Natural killer cell (primary cell): ENCODE measurements around the gene JAZF1. TPM values are rescaled to one million over a fixed set of nuclear protein-coding genes. Genes with fewer than 3 reads are reported as not detected.

Experiments
- ATAC-seq, 3 donors: fragments of 150-1000 bp in 2 of 3; fragments of 200-7000 bp in 1 of 3; cut with Tn5 transposase; 1 replicate in 1 of 3; 2 replicates in 2 of 3; pipeline ENCODE4 v1.10.0; 2021; ENCODE audit warnings: mild to moderate bottlenecking in 2 of 3, moderate library complexity in 2 of 3
- DNase-seq, 2 donors: peaks; one replicate each; pipeline versions ENCODE4 v3.0.0 to v3.0.0-alpha.2; 2013 to 2021; ENCODE audit warnings: mixed read lengths in 1 of 2
- H3K27ac ChIP-seq: one replicate; pipeline ENCODE4 v1.5.1; 2013; ENCODE audit warnings: mild to moderate bottlenecking, low read length
- H3K27me3 ChIP-seq: one replicate; pipeline ENCODE4 v1.6.1; 2013; ENCODE audit warnings: low read length; ENCODE audit not compliant: control insufficient read depth, insufficient read depth
- H3K36me3 ChIP-seq: one replicate; pipeline ENCODE4 v1.6.1; 2013; ENCODE audit warnings: low read length; ENCODE audit not compliant: control insufficient read depth, insufficient read depth
- H3K4me1 ChIP-seq: one replicate; pipeline ENCODE4 v1.6.1; 2013; ENCODE audit warnings: low read length; ENCODE audit not compliant: control insufficient read depth, insufficient read depth
- H3K4me3 ChIP-seq: one replicate; pipeline ENCODE4 v1.5.1; 2013; ENCODE audit warnings: low read length
- H3K9me3 ChIP-seq: one replicate; pipeline ENCODE4 v1.6.1; 2013; ENCODE audit warnings: low read length; ENCODE audit not compliant: control insufficient read depth, insufficient read depth
- H3K27ac Mint-ChIP-seq, 2 donors: one replicate each; pipeline ENCODE4 v1.8.0; 2022; ENCODE audit warnings: mild to moderate bottlenecking in 2 of 2, mixed read lengths in 2 of 2, moderate library complexity in 1 of 2
- H3K27me3 Mint-ChIP-seq, 2 donors: one replicate each; pipeline ENCODE4 v1.8.0; 2022; ENCODE audit warnings: low read depth in 2 of 2, mixed read lengths in 2 of 2
- H3K36me3 Mint-ChIP-seq: one replicate; pipeline ENCODE4 v1.8.0; 2022; ENCODE audit warnings: mixed read lengths
- H3K4me1 Mint-ChIP-seq, 2 donors: one replicate each; pipeline ENCODE4 v1.8.0; 2022; ENCODE audit warnings: mixed read lengths in 2 of 2
- H3K4me3 Mint-ChIP-seq: one replicate; pipeline ENCODE4 v1.8.0; 2022; ENCODE audit warnings: mild to moderate bottlenecking, moderate library complexity, mixed read lengths
- H3K9me3 Mint-ChIP-seq, 2 donors: one replicate each; pipeline ENCODE4 v1.8.0; 2022; ENCODE audit warnings: mixed read lengths in 2 of 2
- WGBS: methylation state at CpG from one replicate; pipeline ENCODE4 v1.1.7; 2013; ENCODE audit warnings: missing lambda C conversion rate; ENCODE audit not compliant: insufficient coverage; 5-methylcytosine and 5-hydroxymethylcytosine counted together
- intact Hi-C: fragments of 100-400 bp; cut with micrococcal nuclease; formaldehyde crosslinking; loops from one replicate; pipeline ENCODE4 v1.14.2; 2022
- total RNA-seq, 4 donors: library from RNA; stranded (reverse); fragments of 120-200 nt in 1 of 4; gene quantifications; one replicate each; pipeline versions ENCODE4 v1.2.3 to v1.2.4, GENCODE V29; 2013 to 2022
- TF ChIP-seq, protein P1 (sequence below): fragments of 200-600 bp; IDR thresholded peaks from one replicate; pipeline ENCODE4 v1.8.0; 2022; ENCODE audit warnings: antibody characterized with exemption

The JAZF1 gene
- total RNA-seq, 3 donors from 2014 or later (not counting 1 experiment from before 2014, with no cell fraction given), result 82.5 to 89.7 (median 87.6) TPM

DNA sequence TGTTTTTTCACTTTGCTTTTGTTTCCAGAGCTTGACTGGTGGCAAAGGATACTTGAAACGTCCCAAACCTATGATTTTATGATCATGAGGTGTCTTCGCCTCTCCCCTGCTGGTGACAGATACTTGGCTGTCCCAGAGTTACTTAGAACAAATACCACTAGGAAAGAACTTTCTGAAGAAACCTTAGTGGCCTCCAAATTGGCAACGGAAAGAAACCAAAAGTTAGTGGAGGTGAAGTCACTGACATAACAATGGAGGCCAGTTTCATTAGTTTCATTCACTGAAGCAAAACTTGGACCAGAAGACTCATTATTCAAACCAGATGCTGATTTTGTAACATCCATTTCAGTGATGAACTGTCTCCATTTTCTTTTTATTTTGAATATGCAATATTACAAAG lies 68.6 kb downstream of the JAZF1 start:
- no peak overlapping the region for H3K4me3 ChIP-seq
- TF ChIP-seq, protein P1, sequence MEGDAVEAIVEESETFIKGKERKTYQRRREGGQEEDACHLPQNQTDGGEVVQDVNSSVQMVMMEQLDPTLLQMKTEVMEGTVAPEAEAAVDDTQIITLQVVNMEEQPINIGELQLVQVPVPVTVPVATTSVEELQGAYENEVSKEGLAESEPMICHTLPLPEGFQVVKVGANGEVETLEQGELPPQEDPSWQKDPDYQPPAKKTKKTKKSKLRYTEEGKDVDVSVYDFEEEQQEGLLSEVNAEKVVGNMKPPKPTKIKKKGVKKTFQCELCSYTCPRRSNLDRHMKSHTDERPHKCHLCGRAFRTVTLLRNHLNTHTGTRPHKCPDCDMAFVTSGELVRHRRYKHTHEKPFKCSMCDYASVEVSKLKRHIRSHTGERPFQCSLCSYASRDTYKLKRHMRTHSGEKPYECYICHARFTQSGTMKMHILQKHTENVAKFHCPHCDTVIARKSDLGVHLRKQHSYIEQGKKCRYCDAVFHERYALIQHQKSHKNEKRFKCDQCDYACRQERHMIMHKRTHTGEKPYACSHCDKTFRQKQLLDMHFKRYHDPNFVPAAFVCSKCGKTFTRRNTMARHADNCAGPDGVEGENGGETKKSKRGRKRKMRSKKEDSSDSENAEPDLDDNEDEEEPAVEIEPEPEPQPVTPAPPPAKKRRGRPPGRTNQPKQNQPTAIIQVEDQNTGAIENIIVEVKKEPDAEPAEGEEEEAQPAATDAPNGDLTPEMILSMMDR, result no peak
- intact Hi-C loops, result no loop called here
- H3K4me1 ChIP-seq, result no peaks in the 10 kb centered on the region
- WGBS, result 89% methylated on average over 3 of the region's 3 CpGs
- H3K36me3 Mint-ChIP-seq, result no peaks in the 10 kb centered on the region
- ATAC-seq (no peak), DNase-seq (no peak)
- no peaks in the 10 kb centered on the region for H3K9me3 Mint-ChIP-seq
- no peak overlapping the region for H3K27ac ChIP-seq
- H3K27ac Mint-ChIP-seq, result peak overlapping the region in 1 of 2 donors; percentile 70
- H3K4me1 Mint-ChIP-seq, result peaks cover 72 to 82% of the 10 kb centered on the region in 2 donors
- no peaks in the 10 kb centered on the region for H3K27me3 ChIP-seq
- no peaks in the 10 kb centered on the region for H3K36me3 ChIP-seq
- H3K4me3 Mint-ChIP-seq, result no peak overlapping the region
- H3K27me3 Mint-ChIP-seq, result no peaks in the 10 kb centered on the region
- no peaks in the 10 kb centered on the region for H3K9me3 ChIP-seq

DNA sequence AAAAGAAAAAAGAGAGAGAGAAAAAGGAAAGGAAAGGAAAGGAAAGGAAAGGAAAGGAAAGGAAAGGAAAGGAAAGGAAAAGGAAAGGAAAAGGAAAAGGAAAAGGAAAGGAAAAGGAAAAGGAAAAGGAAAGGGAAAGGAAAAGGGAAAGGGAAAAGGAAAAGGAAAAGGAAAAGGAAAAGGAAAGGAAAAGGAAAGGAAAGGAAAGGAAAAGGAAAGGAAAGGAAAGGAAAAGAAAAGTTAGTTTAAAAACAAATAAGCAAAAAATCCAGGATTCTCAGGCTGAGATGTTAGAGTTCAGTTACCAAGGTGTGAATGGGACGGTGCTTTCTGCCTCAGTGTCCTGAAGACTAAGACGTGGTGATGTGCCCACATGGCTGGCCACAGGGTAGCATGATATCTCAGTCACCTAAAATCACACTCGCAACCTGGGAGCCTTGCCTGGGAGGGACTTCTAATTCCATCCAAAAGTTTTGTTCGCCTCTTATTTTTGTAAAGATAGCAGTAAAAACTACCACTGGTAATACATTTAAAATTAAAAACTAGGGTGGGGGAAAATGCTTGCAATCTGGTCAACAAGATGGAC lies 70.1 kb downstream of the JAZF1 start:
- Histone ChIP-seq H3K36me3 (no peaks in the 10 kb centered on the region), H3K27ac (no peak overlapping the region), H3K9me3 (no peaks in the 10 kb centered on the region), H3K4me1 (no peaks in the 10 kb centered on the region), H3K4me3 (no peak overlapping the region), H3K27me3 (no peaks in the 10 kb centered on the region)
- no peak for ATAC-seq
- DNase-seq, result no peak
- Mint-ChIP-seq H3K27ac (peak overlapping the region; percentile 70 to 84), H3K4me1 (peaks cover 77 to 89% of the 10 kb centered on the region in 2 donors), H3K9me3 (no peaks in the 10 kb centered on the region), H3K4me3 (no peak overlapping the region), H3K27me3 (no peaks in the 10 kb centered on the region), H3K36me3 (no peaks in the 10 kb centered on the region)
- WGBS, result 90% methylated on average over 3 of the region's 4 CpGs
- TF ChIP-seq, protein P1, result no peak
- intact Hi-C loops, result no loop called here

DNA sequence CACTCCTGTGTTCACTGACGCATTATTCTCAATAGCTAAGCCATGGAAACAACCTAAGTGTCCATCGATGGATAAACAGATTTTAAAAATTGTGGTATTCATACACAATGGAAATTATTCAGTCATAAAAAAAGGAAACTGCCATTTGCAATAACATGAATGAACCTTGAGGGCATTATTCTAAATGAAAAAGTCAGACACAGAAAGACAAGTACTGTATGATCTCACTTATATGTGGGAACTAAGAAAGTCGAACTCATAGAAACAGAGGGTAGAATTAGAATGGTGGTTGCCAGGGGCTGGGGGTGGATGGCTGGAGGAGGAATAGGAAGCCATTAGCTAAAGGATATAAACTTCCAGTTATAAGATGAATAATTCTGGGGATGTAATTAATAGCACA lies 71.8 kb downstream of the JAZF1 start:
- H3K4me1 ChIP-seq, result no peaks in the 10 kb centered on the region
- intact Hi-C loops, result no loop called here
- ATAC-seq (no peak), DNase-seq (no peak)
- H3K27ac Mint-ChIP-seq, result peak overlapping the region in 1 of 2 donors; percentile 5
- H3K9me3 ChIP-seq, result no peaks in the 10 kb centered on the region
- H3K4me3 Mint-ChIP-seq, result no peak overlapping the region
- no peaks in the 10 kb centered on the region for H3K36me3 ChIP-seq
- H3K4me1 Mint-ChIP-seq, result peaks cover 83 to 91% of the 10 kb centered on the region in 2 donors
- 95% methylated on average over 3 of the region's 3 CpGs for WGBS
- H3K4me3 ChIP-seq, result no peak overlapping the region
- H3K9me3 Mint-ChIP-seq, result no peaks in the 10 kb centered on the region
- TF ChIP-seq, protein P1, result no peak
- no peaks in the 10 kb centered on the region for H3K27me3 ChIP-seq
- no peak overlapping the region for H3K27ac ChIP-seq
- no peaks in the 10 kb centered on the region for H3K27me3 Mint-ChIP-seq
- no peaks in the 10 kb centered on the region for H3K36me3 Mint-ChIP-seq

DNA sequence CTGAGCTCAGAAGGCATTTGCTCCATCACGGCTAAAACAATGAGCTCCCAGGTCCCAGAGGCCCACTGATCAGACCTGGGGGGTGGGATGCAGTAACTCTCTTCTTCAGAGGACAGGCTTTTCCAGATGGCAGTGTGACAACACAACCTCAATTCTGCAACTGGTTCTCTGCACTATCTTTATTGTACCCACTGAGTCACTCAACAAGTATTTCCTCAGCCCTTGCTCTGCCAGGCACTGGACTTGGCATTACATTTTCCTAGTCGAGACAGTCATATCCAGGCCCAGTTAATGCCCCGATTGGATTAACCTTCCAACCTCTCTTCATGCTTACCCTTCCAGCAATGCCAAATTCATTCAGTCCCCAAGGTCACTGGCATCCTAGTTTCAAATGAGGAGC lies 72.6 kb downstream of the JAZF1 start:
- peak overlapping the region in 1 of 2 donors; percentile 5 for H3K27ac Mint-ChIP-seq
- Histone ChIP-seq H3K4me1 (no peaks in the 10 kb centered on the region), H3K27me3 (no peaks in the 10 kb centered on the region), H3K27ac (no peak overlapping the region), H3K9me3 (no peaks in the 10 kb centered on the region), H3K36me3 (no peaks in the 10 kb centered on the region), H3K4me3 (no peak overlapping the region)
- ATAC-seq, result no peak
- no peaks in the 10 kb centered on the region for H3K27me3 Mint-ChIP-seq
- 100% methylated on average over 3 of the region's 3 CpGs for WGBS
- no peak overlapping the region for H3K4me3 Mint-ChIP-seq
- H3K4me1 Mint-ChIP-seq, result peaks cover 83 to 92% of the 10 kb centered on the region in 2 donors
- TF ChIP-seq, protein P1, result no peak
- no peaks in the 10 kb centered on the region for H3K36me3 Mint-ChIP-seq
- intact Hi-C loops, result no loop called here
- no peaks in the 10 kb centered on the region for H3K9me3 Mint-ChIP-seq
- DNase-seq, result no peak
